GM13976 (cell line): Measurements from ENCODE around the gene SAMD11.
"Not testable (repeated sequence)": the region's sequence is repeated elsewhere in the genome, so short reads cannot be mapped to it uniquely, and the experiment has no call there.

Experiments used
- DNase-seq: peaks from one replicate; pipeline ENCODE4 v3.0.0; 2012; ENCODE audit warnings: low spot score
- in situ Hi-C: fragments of 300-500 bp; cut with MboI; formaldehyde crosslinking; loops from one replicate; pipeline ENCODE4 v1.12.0; 2022; ENCODE audit warnings: low sequenced_read_pairs, mixed read lengths, inconsistent platforms; ENCODE audit not compliant: unreplicated experiment
- TF ChIP-seq, protein P1 (sequence below): IDR thresholded peaks from 2 replicates; pipeline ENCODE4 v1.5.1; 2012; ENCODE audit warnings: borderline replicate concordance, mild to moderate bottlenecking; ENCODE audit not compliant: insufficient read depth; ENCODE audit errors: extremely low read depth, missing control alignments, control extremely low read depth

Gene SAMD11, protein sequence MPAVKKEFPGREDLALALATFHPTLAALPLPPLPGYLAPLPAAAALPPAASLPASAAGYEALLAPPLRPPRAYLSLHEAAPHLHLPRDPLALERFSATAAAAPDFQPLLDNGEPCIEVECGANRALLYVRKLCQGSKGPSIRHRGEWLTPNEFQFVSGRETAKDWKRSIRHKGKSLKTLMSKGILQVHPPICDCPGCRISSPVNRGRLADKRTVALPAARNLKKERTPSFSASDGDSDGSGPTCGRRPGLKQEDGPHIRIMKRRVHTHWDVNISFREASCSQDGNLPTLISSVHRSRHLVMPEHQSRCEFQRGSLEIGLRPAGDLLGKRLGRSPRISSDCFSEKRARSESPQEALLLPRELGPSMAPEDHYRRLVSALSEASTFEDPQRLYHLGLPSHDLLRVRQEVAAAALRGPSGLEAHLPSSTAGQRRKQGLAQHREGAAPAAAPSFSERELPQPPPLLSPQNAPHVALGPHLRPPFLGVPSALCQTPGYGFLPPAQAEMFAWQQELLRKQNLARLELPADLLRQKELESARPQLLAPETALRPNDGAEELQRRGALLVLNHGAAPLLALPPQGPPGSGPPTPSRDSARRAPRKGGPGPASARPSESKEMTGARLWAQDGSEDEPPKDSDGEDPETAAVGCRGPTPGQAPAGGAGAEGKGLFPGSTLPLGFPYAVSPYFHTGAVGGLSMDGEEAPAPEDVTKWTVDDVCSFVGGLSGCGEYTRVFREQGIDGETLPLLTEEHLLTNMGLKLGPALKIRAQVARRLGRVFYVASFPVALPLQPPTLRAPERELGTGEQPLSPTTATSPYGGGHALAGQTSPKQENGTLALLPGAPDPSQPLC

DNA sequence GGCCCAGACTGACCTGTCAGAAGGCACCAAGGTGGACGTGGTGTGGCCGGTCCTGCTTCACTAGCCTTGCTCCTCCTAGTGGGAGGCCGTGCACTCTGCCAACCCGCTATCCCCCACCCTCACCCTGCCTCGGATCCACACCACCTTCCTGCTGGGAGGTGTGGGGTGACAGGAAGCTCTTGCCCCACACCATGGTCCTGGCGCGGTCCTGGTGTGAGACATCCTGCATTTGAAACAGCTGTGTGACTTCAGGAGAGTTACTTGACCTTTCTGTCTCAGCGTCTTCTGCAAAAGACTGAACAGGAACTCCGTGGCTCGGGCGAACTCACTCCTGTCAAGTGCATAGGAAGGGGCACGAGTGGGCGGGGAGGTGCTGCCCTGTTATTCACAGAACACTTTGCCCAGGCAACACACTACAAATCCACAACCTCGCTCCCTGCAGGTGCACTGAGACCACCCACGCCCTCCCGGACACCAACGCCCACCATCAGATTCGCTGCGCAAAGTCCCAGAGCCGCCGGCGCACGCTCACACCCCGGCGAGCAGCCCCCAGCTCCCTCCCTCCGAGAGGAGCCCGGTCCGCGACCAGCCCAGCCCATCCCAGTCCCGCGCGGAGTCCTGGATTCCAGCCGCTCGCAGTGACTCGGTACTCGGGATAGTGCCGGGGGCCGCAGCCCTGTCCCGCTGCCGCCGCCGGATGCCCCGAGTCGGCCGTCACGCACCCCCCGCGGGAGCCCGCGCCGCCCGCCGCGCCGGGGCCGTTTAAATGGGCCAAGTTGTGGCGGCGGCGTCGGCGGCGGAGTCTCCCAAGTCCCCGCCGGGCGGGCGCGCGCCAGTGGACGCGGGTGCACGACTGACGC lies at the start of gene SAMD11:
Gene SAMD11 (plus strand): TSS at position 793 of the 860 bp plus-strand sequence. CDS start 509 bp downstream, outside the sequence.
- in situ Hi-C loops, result no loop called here
- TF ChIP-seq, protein P1, sequence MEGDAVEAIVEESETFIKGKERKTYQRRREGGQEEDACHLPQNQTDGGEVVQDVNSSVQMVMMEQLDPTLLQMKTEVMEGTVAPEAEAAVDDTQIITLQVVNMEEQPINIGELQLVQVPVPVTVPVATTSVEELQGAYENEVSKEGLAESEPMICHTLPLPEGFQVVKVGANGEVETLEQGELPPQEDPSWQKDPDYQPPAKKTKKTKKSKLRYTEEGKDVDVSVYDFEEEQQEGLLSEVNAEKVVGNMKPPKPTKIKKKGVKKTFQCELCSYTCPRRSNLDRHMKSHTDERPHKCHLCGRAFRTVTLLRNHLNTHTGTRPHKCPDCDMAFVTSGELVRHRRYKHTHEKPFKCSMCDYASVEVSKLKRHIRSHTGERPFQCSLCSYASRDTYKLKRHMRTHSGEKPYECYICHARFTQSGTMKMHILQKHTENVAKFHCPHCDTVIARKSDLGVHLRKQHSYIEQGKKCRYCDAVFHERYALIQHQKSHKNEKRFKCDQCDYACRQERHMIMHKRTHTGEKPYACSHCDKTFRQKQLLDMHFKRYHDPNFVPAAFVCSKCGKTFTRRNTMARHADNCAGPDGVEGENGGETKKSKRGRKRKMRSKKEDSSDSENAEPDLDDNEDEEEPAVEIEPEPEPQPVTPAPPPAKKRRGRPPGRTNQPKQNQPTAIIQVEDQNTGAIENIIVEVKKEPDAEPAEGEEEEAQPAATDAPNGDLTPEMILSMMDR, result no peak
- no peak for DNase-seq

DNA sequence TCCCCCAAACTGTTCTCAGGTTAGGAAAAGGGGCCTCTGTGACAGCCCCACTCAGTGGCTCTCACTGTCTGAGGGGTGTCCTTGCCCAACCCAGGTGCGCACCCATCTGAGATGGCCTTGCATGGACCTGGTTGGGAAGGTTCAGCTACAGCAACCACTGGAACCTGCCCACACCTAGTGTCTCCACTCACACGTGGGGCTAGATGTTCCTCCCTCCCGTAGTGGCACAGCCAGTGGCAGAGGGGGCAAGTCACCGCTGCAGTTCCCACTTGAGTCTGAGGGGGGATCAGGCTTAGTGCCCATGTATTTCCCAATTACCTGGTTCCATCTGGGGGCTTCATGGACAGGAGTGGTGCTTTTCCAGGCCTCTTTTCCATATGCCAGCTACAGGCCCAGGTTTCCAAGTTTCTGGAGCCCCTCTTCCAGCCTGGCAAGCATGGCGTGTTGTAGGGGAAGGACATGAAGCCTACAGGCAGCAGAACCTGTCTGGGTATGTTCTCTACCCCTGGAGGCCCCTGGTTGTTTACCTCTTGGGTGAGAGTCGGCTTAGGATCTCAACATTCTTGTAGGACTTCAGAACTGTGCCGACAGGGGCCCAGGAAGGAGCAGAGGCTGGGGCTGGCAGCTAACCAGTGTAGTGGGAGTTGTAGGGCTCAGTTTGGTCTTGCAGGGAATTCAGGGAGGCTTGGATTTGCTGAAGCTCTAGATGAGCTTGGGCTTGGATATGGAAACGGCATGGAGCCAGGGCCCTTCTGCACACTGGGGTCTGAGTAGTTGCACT lies 47.1 kb upstream of the SAMD11 start:
- DNase-seq, result not testable (repeated sequence)
- in situ Hi-C loops, result loop anchor here (25.0 kb wide), 1 partner anchor 386 kb away; the partner anchor contains the start of gene UBE2J2

DNA sequence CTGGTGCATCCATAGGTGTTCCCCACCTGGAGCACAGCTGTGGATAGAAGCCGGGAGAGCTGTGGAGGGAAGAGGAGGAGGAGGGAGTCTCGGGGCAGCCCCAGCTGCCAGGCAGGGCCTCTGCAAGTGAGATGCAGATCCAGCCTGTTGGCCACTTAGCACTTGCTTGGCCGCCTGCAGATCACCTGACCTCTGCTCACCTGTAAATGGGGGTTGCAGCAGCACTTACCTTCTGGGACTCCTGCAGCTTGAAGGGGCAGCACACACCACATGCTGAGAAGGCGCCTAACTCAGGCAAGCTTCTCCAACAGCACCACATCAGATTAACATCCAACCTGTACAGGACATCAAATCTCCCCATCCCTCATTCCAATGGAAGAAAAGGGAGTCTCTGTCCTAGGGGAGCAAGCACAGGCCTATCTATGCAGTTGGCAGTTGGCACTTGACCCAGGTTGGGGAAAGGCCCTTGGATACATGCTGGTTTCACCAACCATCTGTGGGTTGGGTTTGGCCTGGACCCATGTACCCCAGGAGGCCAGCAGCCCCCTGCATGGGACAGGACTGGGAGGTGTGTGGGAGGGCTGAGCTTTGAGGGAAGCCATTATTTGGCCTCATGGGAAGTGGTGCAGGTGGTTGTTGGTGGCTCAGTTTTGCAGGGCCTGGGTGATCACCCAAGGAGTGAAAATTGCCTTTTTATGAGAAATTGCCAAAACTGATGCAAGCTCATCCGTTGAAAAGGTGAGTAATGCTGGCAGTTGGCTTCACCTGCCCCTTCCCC lies 46.3 kb upstream of the SAMD11 start:
- DNase-seq, result not testable (repeated sequence)
- in situ Hi-C loops, result loop anchor here (25.0 kb wide), 1 partner anchor 385 kb away; the partner anchor contains the start of gene UBE2J2

DNA sequence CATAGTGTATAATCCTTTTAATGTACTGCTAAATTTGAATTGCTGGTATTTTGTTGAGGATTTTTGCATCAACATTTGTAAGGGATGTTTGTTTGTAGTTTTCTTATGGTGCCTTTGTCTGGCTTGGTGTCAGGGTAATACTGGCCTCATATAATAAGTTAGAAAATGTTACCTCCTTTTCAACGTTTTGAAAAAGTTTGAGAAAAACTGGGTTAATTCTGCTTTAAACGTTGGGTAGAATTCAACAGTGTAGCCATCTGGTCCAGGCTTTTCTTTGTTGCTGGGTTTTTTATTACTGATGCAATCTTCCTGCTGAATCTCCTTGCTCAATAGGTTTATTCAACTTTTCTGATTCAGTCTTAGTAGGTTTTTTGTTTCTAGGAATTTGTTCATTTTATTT lies 43.2 kb upstream of the SAMD11 start:
- in situ Hi-C loops, result loop anchor here (25.0 kb wide), 1 partner anchor 382 kb away; the partner anchor contains the start of gene UBE2J2
- not testable (repeated sequence) for DNase-seq

DNA sequence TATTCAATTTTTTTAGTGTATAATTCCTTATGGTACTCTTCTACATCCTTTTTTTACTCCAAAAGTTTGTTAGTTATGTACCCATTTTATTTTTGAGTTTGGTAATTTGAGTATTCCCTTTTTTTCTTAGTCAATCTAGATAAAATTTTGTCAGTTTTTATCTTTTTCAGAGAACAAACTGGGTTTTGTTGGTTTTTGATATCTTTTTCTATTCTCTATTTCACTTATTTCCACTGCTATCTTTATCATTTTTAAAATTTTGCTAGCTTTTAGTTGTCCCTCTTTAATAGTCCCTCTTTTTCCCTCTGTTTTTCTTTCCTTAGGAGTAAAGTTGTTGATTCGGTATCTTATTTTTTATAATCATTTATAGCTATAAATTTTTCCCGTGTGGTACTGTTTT lies 42.8 kb upstream of the SAMD11 start:
- not testable (repeated sequence) for DNase-seq
- in situ Hi-C loops, result loop anchor here (25.0 kb wide), 1 partner anchor 381 kb away; the partner anchor contains the start of gene UBE2J2

DNA sequence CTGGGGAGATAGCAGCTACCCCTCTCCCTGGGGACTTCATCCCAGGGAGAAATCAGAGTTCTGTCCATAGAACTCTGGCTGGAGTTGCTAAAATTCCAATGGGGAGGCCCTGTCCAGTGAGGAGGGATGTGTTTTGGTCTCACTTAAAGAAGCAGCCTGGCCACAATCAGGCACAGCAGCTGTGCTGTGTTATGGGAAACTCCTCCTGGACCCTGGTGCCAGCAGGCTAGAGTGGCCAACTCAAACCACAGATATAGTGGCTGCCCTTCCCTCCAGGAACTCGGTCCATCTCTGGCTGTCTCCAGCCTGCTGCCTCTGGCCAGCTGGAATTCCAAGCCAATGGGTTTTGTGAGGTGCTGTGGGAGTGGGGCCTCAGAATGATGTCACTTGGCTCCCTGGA lies 37.4 kb upstream of the SAMD11 start:
- TF ChIP-seq, protein P1, result no peak
- DNase-seq, result no peak
- in situ Hi-C loops, result loop anchor here (25.0 kb wide), 1 partner anchor 376 kb away; the partner anchor contains the start of gene UBE2J2

DNA sequence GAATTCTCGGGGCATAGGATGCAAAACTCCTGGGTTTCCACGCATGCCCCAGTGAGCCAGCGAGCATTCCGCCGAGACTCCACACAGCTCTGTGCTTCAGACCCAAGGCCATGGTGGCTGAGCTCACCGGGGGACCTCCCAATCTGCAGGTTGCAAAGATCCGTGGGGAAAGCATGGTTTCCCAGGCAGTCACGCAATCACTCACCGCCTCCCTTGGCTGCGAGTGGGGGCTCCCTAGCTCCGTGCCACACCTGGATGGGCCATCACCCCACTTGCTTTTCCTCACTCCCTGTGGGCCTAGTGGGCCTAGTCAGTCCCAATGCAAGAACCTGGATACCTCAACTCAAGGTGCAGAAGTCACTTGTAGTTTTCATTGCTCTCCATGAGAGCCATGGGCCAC lies 37.0 kb upstream of the SAMD11 start:
- DNase-seq, result no peak
- TF ChIP-seq, protein P1, result no peak
- in situ Hi-C loops, result loop anchor here (25.0 kb wide), 1 partner anchor 376 kb away; the partner anchor contains the start of gene UBE2J2
